Stomach (tissue), 9 donors: ENCODE measurements around the gene PFKP. TPM values are rescaled to one million over a fixed set of nuclear protein-coding genes. Genes with fewer than 3 reads are reported as not detected.

ENCODE experiments used
- DNase-seq, 2 donors: peaks; one replicate each; pipeline versions ENCODE4 v3.0.0 to v3.0.0-alpha.2; 2013 to 2019
- H3K27ac ChIP-seq, 5 donors: fragments of 200-600 bp in 4 of 5; sonication (generic) in 4 of 5; one replicate each; pipeline ENCODE4 v1.5.1; 2013 to 2019; ENCODE audit warnings: mild to moderate bottlenecking in 1 of 5, moderate library complexity in 1 of 5
- H3K27me3 ChIP-seq, 3 donors: fragments of 200-600 bp; sonication (generic); one replicate each; pipeline ENCODE4 v1.5.1; 2017 to 2019; ENCODE audit warnings: mixed run types in 1 of 3
- H3K36me3 ChIP-seq, 4 donors: fragments of 200-600 bp; sonication (generic); 1 replicate in 3 of 4; 2 replicates in 1 of 4; pipeline ENCODE4 v1.5.1; 2016 to 2019
- H3K4me1 ChIP-seq, 4 donors: fragments of 200-600 bp; sonication (generic); one replicate each; pipeline ENCODE4 v1.5.1; 2016 to 2019
- H3K4me3 ChIP-seq, 4 donors: fragments of 200-600 bp; sonication (generic) in 3 of 4; one replicate each; pipeline ENCODE4 v1.5.1; 2016 to 2019; ENCODE audit warnings: mild to moderate bottlenecking in 1 of 4
- H3K9me3 ChIP-seq, 4 donors: fragments of 200-600 bp; sonication (generic); one replicate each; pipeline ENCODE4 v1.5.1; 2016 to 2019
- EP300 ChIP-seq: sonication (generic); formaldehyde crosslinking; IDR thresholded peaks from one replicate; pipeline ENCODE4 v1.6.1; 2017; ENCODE audit warnings: antibody characterized with exemption
- POLR2A ChIP-seq, 4 donors: fragments of 450-650 bp; IDR thresholded peaks; one replicate each; pipeline ENCODE4 v1.6.1; 2016; ENCODE audit warnings: antibody characterized with exemption in 4 of 4, control low read depth in 2 of 4, mild to moderate bottlenecking in 1 of 4, moderate library complexity in 1 of 4
- POLR2AphosphoS5 ChIP-seq, 3 donors: sonication (generic); formaldehyde crosslinking; IDR thresholded peaks; one replicate each; pipeline ENCODE4 v1.6.1; 2016; ENCODE audit warnings: antibody characterized with exemption in 3 of 3
- WGBS, 5 donors: extraction: QIAGEN DNeasy Blood & Tissue Kit in 3 of 5; methylation state at CpG; one replicate each; pipeline versions ENCODE4 v1.1.5 to v1.1.7; 2013 to 2018; 5-methylcytosine and 5-hydroxymethylcytosine counted together
- intact Hi-C: fragments of 100-400 bp; cut with DNase I; formaldehyde crosslinking; loops from one replicate; pipeline ENCODE4 v1.15.1; 2023; ENCODE audit warnings: low total_unique reads
- polyA plus RNA-seq, 3 donors: library from polyadenylated mRNA; stranded (reverse); fragments of 200-250 nt; gene quantifications; one replicate each; pipeline ENCODE4 v1.2.3, GENCODE V29; 2013
- total RNA-seq, 5 donors: library from RNA; depleted of rRNA; stranded (reverse); fragments of >200 nt; gene quantifications; one replicate each; pipeline versions ENCODE4 v1.1.0 to v1.2.3, GENCODE V29; 2014 to 2016
- TF ChIP-seq, protein P1 (sequence below), 7 experiments: fragments of 450-650 bp in 4 of 7; fragments of 200-600 bp in 3 of 7; sonication (generic) in 3 of 7; IDR thresholded peaks; one replicate each; pipeline ENCODE4 v1.5.1; 2016 to 2019; ENCODE audit warnings: antibody characterized with exemption in 7 of 7, control low read depth in 2 of 7, mild to moderate bottlenecking in 1 of 7
- donor health status: healthy with polysubstance abuse.
- donor health status: Bipolar disorder and iron deficiency.
- donor health status: healthy.

PFKP gene
- total and polyA plus RNA-seq, 8 donors, result 11.2 to 155 (median 29.4) TPM

- DNase-seq, result no peak
- no peaks in the 10 kb centered on the region for H3K36me3 ChIP-seq
- peaks cover 17 to 38% (median 32%) of the 10 kb centered on the region in 4 donors for H3K4me1 ChIP-seq
- H3K4me3 ChIP-seq, result no peak overlapping the region
- intact Hi-C loops, result no loop called here
- H3K27me3 ChIP-seq, result peaks cover 0 to 53% (median 20%) of the 10 kb centered on the region in 3 donors
- 68 to 100% (median 90%) methylated on average over 2 of the region's 2 CpGs for WGBS, 5 donors
- H3K9me3 ChIP-seq, result no peaks in the 10 kb centered on the region
- H3K27ac ChIP-seq, result no peak overlapping the region
- TF ChIP-seq, protein P1, sequence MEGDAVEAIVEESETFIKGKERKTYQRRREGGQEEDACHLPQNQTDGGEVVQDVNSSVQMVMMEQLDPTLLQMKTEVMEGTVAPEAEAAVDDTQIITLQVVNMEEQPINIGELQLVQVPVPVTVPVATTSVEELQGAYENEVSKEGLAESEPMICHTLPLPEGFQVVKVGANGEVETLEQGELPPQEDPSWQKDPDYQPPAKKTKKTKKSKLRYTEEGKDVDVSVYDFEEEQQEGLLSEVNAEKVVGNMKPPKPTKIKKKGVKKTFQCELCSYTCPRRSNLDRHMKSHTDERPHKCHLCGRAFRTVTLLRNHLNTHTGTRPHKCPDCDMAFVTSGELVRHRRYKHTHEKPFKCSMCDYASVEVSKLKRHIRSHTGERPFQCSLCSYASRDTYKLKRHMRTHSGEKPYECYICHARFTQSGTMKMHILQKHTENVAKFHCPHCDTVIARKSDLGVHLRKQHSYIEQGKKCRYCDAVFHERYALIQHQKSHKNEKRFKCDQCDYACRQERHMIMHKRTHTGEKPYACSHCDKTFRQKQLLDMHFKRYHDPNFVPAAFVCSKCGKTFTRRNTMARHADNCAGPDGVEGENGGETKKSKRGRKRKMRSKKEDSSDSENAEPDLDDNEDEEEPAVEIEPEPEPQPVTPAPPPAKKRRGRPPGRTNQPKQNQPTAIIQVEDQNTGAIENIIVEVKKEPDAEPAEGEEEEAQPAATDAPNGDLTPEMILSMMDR (IDR thresholded peaks at IDR 0.05), result no peak
- TF ChIP-seq POLR2A (IDR thresholded peaks at IDR 0.05) (no peak), EP300 (no peak), POLR2AphosphoS5 (IDR thresholded peaks at IDR 0.05) (no peak)
Observed at GRCh38 chr10:3064423-3064822, 2.9 kb upstream of the PFKP start.

GRCh38 chr10:3065622-3066021 is 1.7 kb upstream of the PFKP start:
- Histone ChIP-seq H3K4me3 (no peak overlapping the region), H3K36me3 (no peaks in the 10 kb centered on the region), H3K4me1 (peaks cover 17 to 46% (median 34%) of the 10 kb centered on the region in 4 donors), H3K27ac (no peak overlapping the region), H3K27me3 (peaks cover 0 to 54% (median 20%) of the 10 kb centered on the region in 3 donors), H3K9me3 (no peaks in the 10 kb centered on the region)
- WGBS, 5 donors, result 50 to 68% (median 60%) methylated on average over 8 of the region's 8 CpGs
- TF ChIP-seq POLR2AphosphoS5 (IDR thresholded peaks at IDR 0.05), result no peak
- TF ChIP-seq POLR2A (IDR thresholded peaks at IDR 0.05), result no peak
- TF ChIP-seq EP300, result no peak
- TF ChIP-seq, protein P1 (IDR thresholded peaks at IDR 0.05), result no peak
- intact Hi-C loops, result no loop called here
- DNase-seq, result no peak

GRCh38 chr10:3066317-3067117 is 831 bp upstream of the PFKP start:
- peak in 1 of 2 donors; percentile 59 for DNase-seq
- Histone ChIP-seq H3K27me3 (peaks cover 0 to 54% (median 20%) of the 10 kb centered on the region in 3 donors), H3K4me3 (peak overlapping the region; percentile 72 to 95 (median 82)), H3K36me3 (no peaks in the 10 kb centered on the region), H3K4me1 (peaks cover 17 to 47% (median 34%) of the 10 kb centered on the region in 4 donors), H3K27ac (peak overlapping the region in 2 of 5 donors; percentile 80 to 84), H3K9me3 (no peaks in the 10 kb centered on the region)
- TF ChIP-seq, protein P1 (IDR thresholded peaks at IDR 0.05), result no peak
- TF ChIP-seq EP300 (no peak), POLR2A (IDR thresholded peaks at IDR 0.05) (no peak), POLR2AphosphoS5 (IDR thresholded peaks at IDR 0.05) (no peak)
- intact Hi-C loops, result no loop called here
- 4 to 16% (median 6%) methylated on average over 24 to 71 of the region's 71 CpGs for WGBS, 5 donors

DNA sequence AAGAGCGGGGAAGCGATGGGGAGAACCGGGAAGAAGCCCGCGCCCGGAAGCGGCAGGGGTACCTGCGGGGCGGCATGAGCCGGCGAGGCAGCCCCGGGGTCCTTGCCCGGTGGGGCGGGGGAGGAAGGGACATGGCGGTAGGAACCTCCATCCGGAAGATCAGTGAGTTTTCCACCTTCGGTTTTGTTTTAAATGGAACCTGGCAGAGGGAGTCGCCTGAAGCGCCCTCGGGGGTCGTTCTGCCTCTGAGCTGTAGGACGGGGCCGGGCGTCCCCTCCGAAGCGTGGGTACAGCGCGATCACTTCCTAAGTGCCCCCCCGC is 471 bp downstream of the PFKP start:
- Histone ChIP-seq H3K36me3 (no peaks in the 10 kb centered on the region), H3K9me3 (no peaks in the 10 kb centered on the region), H3K27me3 (peaks cover 0 to 54% (median 20%) of the 10 kb centered on the region in 3 donors), H3K4me1 (peaks cover 17 to 54% (median 34%) of the 10 kb centered on the region in 4 donors), H3K27ac (peak overlapping the region; percentile 16 to 84 (median 76)), H3K4me3 (peak overlapping the region; percentile 72 to 95 (median 82))
- no peak for DNase-seq
- 1 to 2% (median 1%) methylated on average over 17 to 29 of the region's 29 CpGs for WGBS, 5 donors
- intact Hi-C loops, result no loop called here
- TF ChIP-seq EP300, result no peak
- no peak for TF ChIP-seq POLR2A (IDR thresholded peaks at IDR 0.05)
- no peak for TF ChIP-seq POLR2AphosphoS5 (IDR thresholded peaks at IDR 0.05)
- TF ChIP-seq, protein P1 (IDR thresholded peaks at IDR 0.05), result no peak
